ENCODE data around the gene CHMP3.

Gene CHMP3

GRCh38 chr2:86476918-86477317, 86.3 kb downstream of the CHMP3 start:
- intact Hi-C loops (cut with DNase I): loop anchor here (2.0 kb wide), 1 partner anchor 34 kb away; no protein-coding TSS in a partner anchor
- no peak for DNase-seq

GRCh38 chr2:86476092-86476491, 87.2 kb downstream of the CHMP3 start:
- no peak for DNase-seq
- intact Hi-C loops (cut with DNase I): loop anchor here (2.0 kb wide), 1 partner anchor 33 kb away; no protein-coding TSS in a partner anchor

- DNase-seq: no peak
- intact Hi-C loops (cut with DNase I): no loop called here
Observed at GRCh38 chr2:86471637-86472036, 91.6 kb downstream of the CHMP3 start.

- DNase-seq: no peak
- intact Hi-C loops (cut with DNase I): no loop called here
Observed at GRCh38 chr2:86470890-86471289, 92.4 kb downstream of the CHMP3 start.

GRCh38 chr2:86468162-86469033, 94.8 kb downstream of the CHMP3 start:
- intact Hi-C loops (cut with DNase I): no loop called here
- DNase-seq: no peak

- no peak for DNase-seq
- intact Hi-C loops (cut with DNase I): no loop called here
Observed at GRCh38 chr2:86466306-86466705, 96.9 kb downstream of the CHMP3 start.

GRCh38 chr2:86464652-86465051, 98.6 kb downstream of the CHMP3 start:
- DNase-seq: no peak
- intact Hi-C loops (cut with DNase I): no loop called here

GRCh38 chr2:86461042-86461743, 102.0 kb downstream of the CHMP3 start:
- DNase-seq: no peak
- intact Hi-C loops (cut with DNase I): no loop called here

GRCh38 chr2:86455181-86455580, 108.1 kb downstream of the CHMP3 start:
- no peak for DNase-seq
- intact Hi-C loops (cut with DNase I): no loop called here

- DNase-seq: no peak
- intact Hi-C loops (cut with DNase I): no loop called here
Observed at GRCh38 chr2:86454238-86454637, 109.0 kb downstream of the CHMP3 start.

- DNase-seq: peak in 2 of 10 donors; percentile 24 to 25
- intact Hi-C loops (cut with DNase I): no loop called here
Observed at GRCh38 chr2:86453836-86454235, 109.4 kb downstream of the CHMP3 start.

All from posterior cingulate gyrus (tissue), 11 donors.